ENCODE measurements around the gene ADM2.
A peak's percentile ranks its signal among the peaks of the same experiment; 100 is the strongest.

DNA sequence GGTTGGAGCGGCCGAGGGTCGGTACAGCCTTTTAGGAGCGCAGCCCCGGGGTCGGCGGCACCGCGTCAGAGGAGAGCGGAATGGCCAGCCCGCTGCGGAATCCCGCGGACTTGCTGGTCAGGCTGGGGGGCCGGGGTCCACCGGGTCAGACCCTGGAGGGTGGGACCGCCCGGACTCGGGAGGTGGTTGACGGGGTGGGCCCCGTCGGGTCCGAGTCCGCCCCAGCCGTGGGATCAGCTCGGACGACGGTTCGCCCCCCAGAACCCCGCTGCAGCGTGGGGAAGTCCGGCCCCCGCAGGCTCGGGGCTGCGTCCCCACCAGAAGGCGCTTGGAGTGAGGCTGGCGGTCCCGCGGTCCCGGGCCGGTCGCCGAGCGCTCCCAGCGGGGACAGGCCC, 301 bp upstream of the ADM2 start:
- TF ChIP-seq, protein P1, sequence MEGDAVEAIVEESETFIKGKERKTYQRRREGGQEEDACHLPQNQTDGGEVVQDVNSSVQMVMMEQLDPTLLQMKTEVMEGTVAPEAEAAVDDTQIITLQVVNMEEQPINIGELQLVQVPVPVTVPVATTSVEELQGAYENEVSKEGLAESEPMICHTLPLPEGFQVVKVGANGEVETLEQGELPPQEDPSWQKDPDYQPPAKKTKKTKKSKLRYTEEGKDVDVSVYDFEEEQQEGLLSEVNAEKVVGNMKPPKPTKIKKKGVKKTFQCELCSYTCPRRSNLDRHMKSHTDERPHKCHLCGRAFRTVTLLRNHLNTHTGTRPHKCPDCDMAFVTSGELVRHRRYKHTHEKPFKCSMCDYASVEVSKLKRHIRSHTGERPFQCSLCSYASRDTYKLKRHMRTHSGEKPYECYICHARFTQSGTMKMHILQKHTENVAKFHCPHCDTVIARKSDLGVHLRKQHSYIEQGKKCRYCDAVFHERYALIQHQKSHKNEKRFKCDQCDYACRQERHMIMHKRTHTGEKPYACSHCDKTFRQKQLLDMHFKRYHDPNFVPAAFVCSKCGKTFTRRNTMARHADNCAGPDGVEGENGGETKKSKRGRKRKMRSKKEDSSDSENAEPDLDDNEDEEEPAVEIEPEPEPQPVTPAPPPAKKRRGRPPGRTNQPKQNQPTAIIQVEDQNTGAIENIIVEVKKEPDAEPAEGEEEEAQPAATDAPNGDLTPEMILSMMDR (IDR thresholded peaks at IDR 0.05; ENCODE audit: poor library complexity): no peak
- peak; percentile 79 for TF ChIP-seq EZH2 (IDR thresholded peaks at IDR 0.05; ENCODE audit: borderline replicate concordance)

Data from hepatocyte (in vitro differentiated cells).